CD4-positive, alpha-beta T cell treated with Interleukin-10 for 1 hour (primary cell): Measurements from ENCODE around the gene KCTD15.

ENCODE experiments used
- DNase-seq: peaks from one replicate; pipeline ENCODE4 v3.0.0-alpha.2; 2020

KCTD15 gene

DNA sequence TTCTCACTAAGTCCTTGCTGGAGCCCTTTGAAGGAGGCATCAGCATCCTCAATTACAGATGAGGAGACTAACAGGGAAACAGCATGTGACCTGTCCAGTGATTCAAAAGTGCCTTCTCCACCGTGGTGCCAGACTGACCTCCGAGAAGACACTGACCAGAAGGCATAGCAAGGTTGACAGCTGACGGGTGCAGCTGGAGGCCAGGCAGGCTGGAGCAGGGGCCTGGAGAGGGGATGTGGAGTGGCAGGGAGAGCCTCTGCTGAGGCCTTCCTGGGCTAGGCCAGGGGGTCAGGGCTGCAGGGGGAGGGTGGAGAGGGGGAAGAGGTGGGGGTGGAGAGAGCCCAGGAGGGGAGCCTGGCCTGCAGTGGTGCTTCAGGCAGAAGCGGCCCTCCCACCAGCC is 66.3 kb downstream of the KCTD15 start:
- DNase-seq = no peak

DNA sequence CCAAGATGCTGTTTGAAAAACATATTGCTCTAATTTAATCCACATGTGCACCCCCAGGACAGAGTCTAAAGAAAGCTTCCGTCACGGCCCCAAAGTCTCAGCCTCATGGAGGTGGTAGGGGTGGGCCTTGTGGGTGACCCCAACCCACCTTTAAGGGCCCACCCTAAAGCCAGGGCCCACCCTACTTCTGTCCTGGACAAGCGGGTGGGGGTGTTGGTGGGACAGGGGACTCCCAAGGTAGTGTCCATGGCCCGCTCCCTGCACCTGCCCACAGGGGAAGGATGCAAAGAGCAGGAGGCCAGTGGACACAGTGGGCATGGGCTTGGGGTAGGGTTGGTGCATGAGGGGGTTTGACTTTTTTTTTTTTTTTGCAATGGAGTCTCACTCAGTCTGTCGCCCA is 66.8 kb downstream of the KCTD15 start:
- no peak for DNase-seq

DNA sequence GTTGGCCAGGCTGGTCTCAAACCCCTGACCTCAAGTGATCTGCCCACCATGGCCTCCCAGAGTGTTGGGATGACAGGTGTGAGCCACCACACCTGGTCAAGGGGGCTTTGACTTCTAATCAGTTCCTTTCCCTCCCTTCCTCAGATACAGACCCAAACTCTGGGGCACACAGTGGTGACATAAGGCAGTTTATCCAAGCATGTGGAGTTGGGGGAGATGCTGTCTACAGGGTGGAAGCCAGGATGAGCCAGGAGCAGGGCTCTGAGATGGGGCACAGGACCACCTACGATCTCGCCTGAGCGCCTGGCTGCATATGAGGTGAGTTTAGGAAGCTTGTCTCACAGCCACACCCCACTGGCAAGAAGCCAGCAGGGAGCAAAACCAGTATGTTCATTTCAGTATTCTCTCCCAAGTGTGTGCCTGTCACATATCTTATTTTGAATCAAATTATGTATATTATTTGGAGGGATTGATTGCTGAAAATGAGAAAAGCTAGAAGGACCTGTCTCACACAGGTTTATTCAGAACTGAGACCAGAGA is 67.7 kb downstream of the KCTD15 start:
- DNase-seq = no peak

DNA sequence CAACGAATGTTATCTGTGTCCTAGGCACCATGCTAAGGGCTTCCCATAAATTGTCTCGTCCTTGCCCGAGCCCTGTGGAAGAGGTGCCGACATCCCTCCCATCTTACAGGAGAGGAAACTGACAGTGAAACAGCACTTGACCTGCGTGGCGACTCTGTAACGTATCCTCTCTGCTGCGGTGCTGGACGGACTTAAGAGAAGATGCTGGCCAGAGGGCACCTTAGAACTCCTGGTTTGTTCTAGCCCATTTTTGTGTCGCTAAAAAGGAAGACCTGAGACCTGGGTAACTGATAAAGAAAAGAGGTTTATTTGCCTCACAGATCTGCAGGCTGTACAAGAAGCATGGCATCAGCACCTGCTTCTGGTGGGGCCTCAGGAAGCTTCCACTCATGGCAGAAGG is 68.6 kb downstream of the KCTD15 start:
- no peak for DNase-seq
